ENCODE data around the gene CELA3B. TPM values are rescaled to one million over a fixed set of nuclear protein-coding genes. Genes with fewer than 3 reads are reported as not detected.

CELA3B gene
- polyA plus RNA-seq, 1 donor (not counting 4 experiments of a cell fraction or from before 2014, with no cell fraction given): not detected

DNA sequence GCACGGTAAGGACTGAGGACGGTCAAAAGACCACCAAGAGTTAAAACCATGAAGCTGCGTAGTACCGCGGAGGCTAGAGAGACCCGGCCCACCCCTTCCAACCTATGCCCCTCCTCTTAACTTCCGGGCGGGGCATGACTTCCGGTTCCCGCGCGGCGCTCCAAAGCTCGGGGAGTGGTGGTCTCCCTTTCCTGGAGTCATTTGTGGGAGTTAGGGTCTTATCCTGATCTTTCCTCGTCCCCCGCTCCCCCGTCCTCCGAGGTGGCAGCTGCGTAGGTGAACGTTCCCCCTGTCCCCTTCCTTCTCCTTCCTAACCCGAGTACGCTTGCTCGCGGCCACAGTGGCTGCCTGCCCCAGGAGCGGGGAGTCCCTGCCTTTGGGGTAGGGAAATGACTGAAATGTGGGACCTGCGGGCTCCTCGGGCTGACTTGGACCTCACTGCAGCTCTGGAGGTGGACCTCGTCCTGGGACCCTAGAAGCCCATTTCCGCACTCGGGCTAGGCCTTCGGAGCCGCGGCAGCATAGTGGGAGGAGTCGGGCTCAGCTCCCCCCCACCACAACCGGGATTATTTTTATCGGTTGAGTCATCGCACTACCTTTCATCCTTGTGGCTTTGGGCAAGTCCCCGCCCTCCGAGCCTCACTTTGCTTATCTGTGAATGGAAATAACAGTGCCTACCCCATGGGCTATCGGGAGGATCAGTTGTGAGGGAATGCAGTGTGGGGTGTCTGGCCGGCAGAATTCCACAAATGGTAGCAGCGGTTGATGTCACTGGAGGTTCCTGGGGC is 48.7 kb downstream of the CELA3B start:
- dilution Hi-C loops (cut with MboI; ENCODE audit: extremely low pct_ligation_motif_present, low sequenced_read_pairs): no loop called here
- H3K79me2 ChIP-seq (ENCODE audit: control insufficient read depth, insufficient read depth, low read length): peaks cover 2% of the 10 kb centered on the region
- peak overlapping the region; percentile 97 for H2AFZ ChIP-seq (ENCODE audit: control insufficient read depth, low read length)
- H3K4me3 ChIP-seq (ENCODE audit: control insufficient read depth in 2 of 3, extremely low read depth in 1 of 3, insufficient read depth in 2 of 3, low read depth in 1 of 3, low read length in 3 of 3): peak overlapping the region; percentile 64 to 97 (median 97)
- DNase-seq (ENCODE audit: low read depth, low spot score) (no peak), FAIRE-seq (peak; percentile 34)
- H3K9me1 ChIP-seq (ENCODE audit: control insufficient read depth, extremely low read depth, insufficient read depth, low read length): no peaks in the 10 kb centered on the region
- H3K4me1 ChIP-seq (ENCODE audit: control insufficient read depth, extremely low read depth, insufficient read depth, low read length): peaks cover 11% of the 10 kb centered on the region
- no peaks in the 10 kb centered on the region for H4K20me1 ChIP-seq (ENCODE audit: control insufficient read depth, extremely low read depth, insufficient read depth, low read length)
- no peaks in the 10 kb centered on the region for H3K27me3 ChIP-seq (ENCODE audit: control insufficient read depth, extremely low read depth, insufficient read depth, low read length)
- peak overlapping the region; percentile 99 for H3K27ac ChIP-seq (ENCODE audit: control insufficient read depth, insufficient read depth, low read length)
- TF ChIP-seq, protein P1, sequence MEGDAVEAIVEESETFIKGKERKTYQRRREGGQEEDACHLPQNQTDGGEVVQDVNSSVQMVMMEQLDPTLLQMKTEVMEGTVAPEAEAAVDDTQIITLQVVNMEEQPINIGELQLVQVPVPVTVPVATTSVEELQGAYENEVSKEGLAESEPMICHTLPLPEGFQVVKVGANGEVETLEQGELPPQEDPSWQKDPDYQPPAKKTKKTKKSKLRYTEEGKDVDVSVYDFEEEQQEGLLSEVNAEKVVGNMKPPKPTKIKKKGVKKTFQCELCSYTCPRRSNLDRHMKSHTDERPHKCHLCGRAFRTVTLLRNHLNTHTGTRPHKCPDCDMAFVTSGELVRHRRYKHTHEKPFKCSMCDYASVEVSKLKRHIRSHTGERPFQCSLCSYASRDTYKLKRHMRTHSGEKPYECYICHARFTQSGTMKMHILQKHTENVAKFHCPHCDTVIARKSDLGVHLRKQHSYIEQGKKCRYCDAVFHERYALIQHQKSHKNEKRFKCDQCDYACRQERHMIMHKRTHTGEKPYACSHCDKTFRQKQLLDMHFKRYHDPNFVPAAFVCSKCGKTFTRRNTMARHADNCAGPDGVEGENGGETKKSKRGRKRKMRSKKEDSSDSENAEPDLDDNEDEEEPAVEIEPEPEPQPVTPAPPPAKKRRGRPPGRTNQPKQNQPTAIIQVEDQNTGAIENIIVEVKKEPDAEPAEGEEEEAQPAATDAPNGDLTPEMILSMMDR (optimal IDR thresholded peaks at IDR 0.05 in 1 of 3, IDR thresholded peaks at IDR 0.05 in 1 of 3, conservative IDR thresholded peaks at IDR 0.05 in 1 of 3; ENCODE audit: extremely low read depth in 1 of 3, insufficient read depth in 2 of 3, low read length in 3 of 3): no peak
- no peak for TF ChIP-seq EZH2 (IDR thresholded peaks at IDR 0.05; ENCODE audit: low read length)
- no peaks in the 10 kb centered on the region for H3K36me3 ChIP-seq (ENCODE audit: control insufficient read depth in 2 of 2, extremely low read depth in 1 of 2, insufficient read depth in 2 of 2, low read length in 2 of 2)
- no peaks in the 10 kb centered on the region for H3K9me3 ChIP-seq (ENCODE audit: control insufficient read depth, low read depth, low read length)
- peak overlapping the region; percentile 100 for H3K9ac ChIP-seq (ENCODE audit: control insufficient read depth, extremely low read depth, insufficient read depth, low read length)
- H3K4me2 ChIP-seq (ENCODE audit: control insufficient read depth, extremely low read depth, insufficient read depth, low read depth, low read length): peak overlapping the region; percentile 82

DNA sequence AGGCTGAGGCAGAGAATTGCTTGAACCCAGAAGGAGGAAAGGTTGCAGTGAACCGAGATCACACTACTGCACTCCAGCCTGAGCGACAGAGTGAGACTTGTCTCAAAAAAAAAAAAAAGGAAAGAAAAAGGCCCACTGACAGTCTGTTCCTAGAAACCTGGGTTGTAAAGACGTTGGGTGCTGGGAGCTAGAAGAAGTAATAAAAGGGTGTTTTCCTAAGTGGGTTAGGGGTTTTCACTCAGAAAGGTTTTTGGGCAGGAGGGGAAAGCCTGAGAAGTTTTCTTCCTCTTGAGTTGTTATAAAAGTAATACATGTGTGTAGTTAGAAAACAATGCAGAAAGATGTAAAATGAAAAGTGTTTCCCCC is 50.1 kb downstream of the CELA3B start:
- H3K4me1 ChIP-seq (ENCODE audit: control insufficient read depth, extremely low read depth, insufficient read depth, low read length): peaks cover 11% of the 10 kb centered on the region
- no peaks in the 10 kb centered on the region for H3K9me3 ChIP-seq (ENCODE audit: control insufficient read depth, low read depth, low read length)
- H3K27ac ChIP-seq (ENCODE audit: control insufficient read depth, insufficient read depth, low read length): no peak overlapping the region
- no peaks in the 10 kb centered on the region for H4K20me1 ChIP-seq (ENCODE audit: control insufficient read depth, extremely low read depth, insufficient read depth, low read length)
- FAIRE-seq (no peak), DNase-seq (ENCODE audit: low read depth, low spot score) (no peak)
- no peak overlapping the region for H2AFZ ChIP-seq (ENCODE audit: control insufficient read depth, low read length)
- H3K4me3 ChIP-seq (ENCODE audit: control insufficient read depth in 2 of 3, extremely low read depth in 1 of 3, insufficient read depth in 2 of 3, low read depth in 1 of 3, low read length in 3 of 3): no peak overlapping the region
- no peaks in the 10 kb centered on the region for H3K27me3 ChIP-seq (ENCODE audit: control insufficient read depth, extremely low read depth, insufficient read depth, low read length)
- TF ChIP-seq, protein P1 (optimal IDR thresholded peaks at IDR 0.05 in 1 of 3, IDR thresholded peaks at IDR 0.05 in 1 of 3, conservative IDR thresholded peaks at IDR 0.05 in 1 of 3; ENCODE audit: extremely low read depth in 1 of 3, insufficient read depth in 2 of 3, low read length in 3 of 3): no peak
- no peak for TF ChIP-seq EZH2 (IDR thresholded peaks at IDR 0.05; ENCODE audit: low read length)
- no peak overlapping the region for H3K4me2 ChIP-seq (ENCODE audit: control insufficient read depth, extremely low read depth, insufficient read depth, low read depth, low read length)
- no peaks in the 10 kb centered on the region for H3K36me3 ChIP-seq (ENCODE audit: control insufficient read depth in 2 of 2, extremely low read depth in 1 of 2, insufficient read depth in 2 of 2, low read length in 2 of 2)
- H3K9ac ChIP-seq (ENCODE audit: control insufficient read depth, extremely low read depth, insufficient read depth, low read length): no peak overlapping the region
- no peaks in the 10 kb centered on the region for H3K9me1 ChIP-seq (ENCODE audit: control insufficient read depth, extremely low read depth, insufficient read depth, low read length)
- dilution Hi-C loops (cut with MboI; ENCODE audit: extremely low pct_ligation_motif_present, low sequenced_read_pairs): no loop called here
- peaks cover 2% of the 10 kb centered on the region for H3K79me2 ChIP-seq (ENCODE audit: control insufficient read depth, insufficient read depth, low read length)
